GM10266 (cell line): ENCODE results near the gene YIPF2.

Source experiments
- DNase-seq: peaks from one replicate; pipeline ENCODE4 v3.0.0; 2012; ENCODE audit errors: extremely low spot score
- CTCF ChIP-seq: IDR thresholded peaks from 2 replicates; pipeline ENCODE4 v1.5.1; 2012; ENCODE audit warnings: mild to moderate bottlenecking, low read depth; ENCODE audit not compliant: control insufficient read depth, insufficient read depth; ENCODE audit errors: missing control alignments

Gene YIPF2

DNA sequence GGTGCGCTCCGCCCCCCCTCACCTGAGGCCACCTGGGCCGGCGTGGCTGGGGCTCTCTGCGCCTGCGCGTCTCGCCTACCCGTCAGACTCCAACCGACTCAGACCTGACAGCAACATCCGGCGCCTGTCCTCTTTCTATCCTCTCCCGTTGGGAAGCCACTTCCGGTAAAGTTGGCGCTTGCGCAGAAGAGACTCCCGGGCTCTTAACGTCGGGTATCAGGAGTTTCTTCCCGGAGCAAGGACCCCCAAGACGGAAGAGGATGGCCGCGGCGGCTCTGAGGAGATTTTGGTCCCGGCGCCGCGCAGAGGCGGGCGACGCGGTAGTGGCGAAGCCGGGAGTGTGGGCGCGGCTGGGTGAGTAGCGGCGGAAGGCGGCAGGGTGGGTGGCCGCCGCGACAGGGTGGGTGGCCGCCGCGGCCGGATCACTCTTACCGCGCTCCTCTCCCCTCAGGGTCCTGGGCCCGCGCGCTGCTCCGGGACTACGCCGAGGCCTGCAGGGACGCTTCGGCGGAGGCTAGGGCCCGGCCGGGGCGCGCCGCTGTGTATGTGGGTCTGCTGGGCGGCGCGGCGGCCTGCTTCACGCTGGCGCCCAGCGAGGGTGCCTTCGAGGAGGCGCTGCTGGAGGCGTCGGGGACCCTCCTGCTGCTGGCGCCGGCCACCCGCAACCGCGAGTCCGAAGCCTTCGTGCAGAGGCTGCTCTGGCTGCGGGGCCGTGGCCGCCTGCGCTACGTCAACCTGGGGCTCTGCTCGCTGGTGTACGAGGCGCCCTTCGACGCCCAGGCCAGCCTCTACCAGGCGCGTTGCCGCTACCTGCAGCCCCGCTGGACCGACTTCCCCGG is at the start of gene YIPF2, which contains the start of gene TIMM29:
Gene YIPF2 (minus strand): TSS at position 77 of the 839 bp plus-strand sequence. CDS start 229 bp downstream, outside the sequence.
Gene TIMM29 (plus strand): TSS at position 249 of the 839 bp plus-strand sequence. CDS start 12 bp downstream, at position 261.
- DNase-seq, result peak; percentile 99
- TF ChIP-seq CTCF, result no peak

GRCh38 chr19:10977742-10978092 is 49.3 kb upstream of the YIPF2 start:
- no peak for TF ChIP-seq CTCF
- no peak for DNase-seq

DNA sequence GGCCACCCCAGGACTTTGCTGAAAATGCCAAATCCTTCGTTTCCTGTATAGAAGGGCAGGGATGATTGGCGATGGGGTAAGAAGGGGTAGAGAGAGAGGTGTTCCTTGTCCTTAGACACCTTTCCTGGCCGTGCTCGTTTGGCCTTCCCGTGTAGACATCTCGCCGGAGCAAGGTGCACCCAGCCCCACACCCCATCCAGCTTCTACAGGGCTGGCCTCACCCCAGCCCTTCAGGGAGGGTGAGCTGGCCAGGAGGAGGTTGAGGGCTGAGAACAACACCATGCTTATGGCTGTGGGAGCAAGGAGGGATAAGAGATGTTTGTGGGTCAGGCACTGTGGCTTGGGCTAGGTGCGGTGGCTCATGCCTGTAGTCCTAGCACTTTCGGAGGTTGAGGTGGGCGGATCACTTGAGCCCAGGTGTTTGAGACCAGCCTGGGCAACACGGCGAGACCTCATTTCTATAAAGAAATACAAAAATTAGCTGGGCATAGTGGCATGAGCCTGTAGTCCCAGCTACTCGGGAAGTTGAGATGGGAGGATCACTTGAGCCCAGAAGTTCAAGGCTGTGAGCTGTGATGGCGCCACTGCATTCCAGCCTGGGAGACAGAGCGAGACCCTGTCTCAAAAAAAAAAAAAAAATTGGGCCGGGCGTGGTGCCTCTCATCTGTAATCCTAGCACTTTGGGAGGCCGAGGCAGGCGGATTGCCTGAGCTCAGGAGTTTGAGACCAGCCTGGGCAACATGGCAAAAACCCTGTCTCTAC is 47.9 kb upstream of the YIPF2 start:
- TF ChIP-seq CTCF, result no peak
- no peak for DNase-seq

GRCh38 chr19:10975374-10976130 is 47.1 kb upstream of the YIPF2 start:
- no peak for TF ChIP-seq CTCF
- no peak for DNase-seq

DNA sequence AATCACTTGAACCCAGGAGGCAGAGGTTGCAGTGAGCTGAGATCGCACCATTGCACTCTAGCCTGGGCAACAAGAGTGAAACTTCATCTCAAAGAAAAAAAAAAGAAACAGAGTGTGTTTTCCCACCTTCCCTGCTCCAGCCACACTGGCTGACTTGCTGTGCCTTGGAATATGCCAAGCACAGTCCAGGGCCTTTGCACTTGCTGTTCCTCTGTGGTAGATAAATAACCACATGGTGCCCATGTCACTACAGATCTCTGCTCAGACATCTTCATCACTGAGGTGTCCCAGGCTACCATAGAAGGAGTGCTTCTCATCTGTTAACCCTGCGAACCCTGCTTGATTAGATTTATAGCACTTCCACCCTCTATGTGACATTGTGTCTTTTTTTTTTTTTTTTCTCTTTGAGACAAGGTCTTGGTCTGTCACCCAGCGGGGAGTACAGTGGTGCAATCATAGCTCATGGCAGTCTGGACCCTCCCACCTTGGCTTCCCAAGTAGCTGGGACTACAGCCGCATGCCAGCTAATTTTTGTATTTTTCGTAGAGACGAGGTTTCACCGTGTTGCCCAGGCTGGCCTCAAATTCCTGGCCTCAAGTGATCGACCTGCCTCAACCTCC is 42.8 kb upstream of the YIPF2 start:
- no peak for DNase-seq
- TF ChIP-seq CTCF, result no peak

GRCh38 chr19:10968527-10969135 is 40.2 kb upstream of the YIPF2 start:
- DNase-seq, result no peak
- no peak for TF ChIP-seq CTCF
